Measurements from ENCODE around the gene AK5. TPM values are rescaled to one million over a fixed set of nuclear protein-coding genes. Genes with fewer than 3 reads are reported as not detected.

The AK5 gene
- total and polyA plus RNA-seq, 2 donors (not counting 1 experiment from before 2014, with no cell fraction given), result 0.18 TPM; not detected in 1

- CTCF ChIA-PET, result no interaction called here
- intact Hi-C loops (cut with micrococcal nuclease), result no loop called here
- Histone ChIP-seq H2AFZ (ENCODE audit: insufficient read depth, low read depth, low read length, poor library complexity, severe bottlenecking) (peak overlapping the region; percentile 34), H3K4me3 (ENCODE audit: control extremely low read depth in 1 of 5, extremely low read depth in 1 of 5, insufficient read depth in 1 of 5, low read depth in 2 of 5, low read length in 4 of 5) (no peak overlapping the region), H3K36me3 (replicated peaks in 1 of 2; ENCODE audit: control extremely low read depth in 1 of 2, control insufficient read depth in 1 of 2, extremely low read depth in 1 of 2, insufficient read depth in 2 of 2, low read length in 1 of 2) (no peaks in the 10 kb centered on the region), H3K9ac (ENCODE audit: low read length) (no peak overlapping the region), H3K9me3 (ENCODE audit: control extremely low read depth in 1 of 3, control insufficient read depth in 2 of 3, insufficient read depth in 1 of 3, low read length in 2 of 3) (no peaks in the 10 kb centered on the region), H3K27me3 (replicated peaks in 1 of 4; ENCODE audit: control extremely low read depth in 1 of 4, control insufficient read depth in 3 of 4, insufficient read depth in 4 of 4, low read length in 3 of 4) (no peaks in the 10 kb centered on the region), H4K20me1 (ENCODE audit: control insufficient read depth, insufficient read depth, low read length, poor library complexity, severe bottlenecking) (no peaks in the 10 kb centered on the region), H3K27ac (ENCODE audit: low read length in 2 of 2) (no peak overlapping the region), H3K4me1 (ENCODE audit: control insufficient read depth in 2 of 2, insufficient read depth in 2 of 2, low read length in 2 of 2) (peaks cover 4 to 16% of the 10 kb centered on the region in 2 donors), H3K79me2 (ENCODE audit: control insufficient read depth, insufficient read depth, low read length) (no peaks in the 10 kb centered on the region), H3K4me2 (replicated peaks; ENCODE audit: low read depth, low read length, poor library complexity, severe bottlenecking) (no peak overlapping the region)
- Mint-ChIP-seq H3K27me3 (no peaks in the 10 kb centered on the region), H3K4me1 (peaks cover 20% of the 10 kb centered on the region), H3K27ac (peak overlapping the region; percentile 53), H3K9me3 (ENCODE audit: insufficient read depth) (no peaks in the 10 kb centered on the region), H3K4me3 (peak overlapping the region; percentile 6)
- ATAC-seq (ENCODE audit: low read depth) (peak; percentile 62), DNase-seq (no peak)
- WGBS (ENCODE audit: insufficient coverage), result no CpG with 5 or more reads among the region's 6 CpGs
- TF ChIP-seq CTCF (IDR thresholded peaks at IDR 0.05) (no peak), EZH2 (IDR thresholded peaks at IDR 0.05; ENCODE audit: borderline replicate concordance, insufficient read depth, low read depth, low read length, poor library complexity, severe bottlenecking) (no peak)
- POLR2A ChIA-PET, result no interaction called here
Observed at GRCh38 chr1:77540501-77541161, 258.8 kb downstream of the AK5 start.

GRCh38 chr1:77541162-77541545 is 259.3 kb downstream of the AK5 start:
- no peaks in the 10 kb centered on the region for H3K36me3 ChIP-seq (replicated peaks in 1 of 2; ENCODE audit: control extremely low read depth in 1 of 2, control insufficient read depth in 1 of 2, extremely low read depth in 1 of 2, insufficient read depth in 2 of 2, low read length in 1 of 2)
- Mint-ChIP-seq H3K4me1 (peaks cover 20% of the 10 kb centered on the region), H3K4me3 (no peak overlapping the region), H3K27me3 (no peaks in the 10 kb centered on the region), H3K9me3 (ENCODE audit: insufficient read depth) (no peaks in the 10 kb centered on the region), H3K27ac (peak overlapping the region; percentile 53)
- ChIA-PET POLR2A (no interaction called here), CTCF (interaction anchor here (1.1 kb wide), 1 partner anchor 8 kb away, joined by 4 read pairs; no protein-coding TSS in a partner anchor)
- H4K20me1 ChIP-seq (ENCODE audit: control insufficient read depth, insufficient read depth, low read length, poor library complexity, severe bottlenecking), result no peaks in the 10 kb centered on the region
- H3K9ac ChIP-seq (ENCODE audit: low read length), result no peak overlapping the region
- TF ChIP-seq EZH2 (IDR thresholded peaks at IDR 0.05; ENCODE audit: borderline replicate concordance, insufficient read depth, low read depth, low read length, poor library complexity, severe bottlenecking), result no peak
- no peak for TF ChIP-seq CTCF (IDR thresholded peaks at IDR 0.05)
- no peak for DNase-seq
- no peak overlapping the region for H3K27ac ChIP-seq (ENCODE audit: low read length in 2 of 2)
- no peaks in the 10 kb centered on the region for H3K79me2 ChIP-seq (ENCODE audit: control insufficient read depth, insufficient read depth, low read length)
- peak overlapping the region; percentile 10 for H3K4me2 ChIP-seq (replicated peaks; ENCODE audit: low read depth, low read length, poor library complexity, severe bottlenecking)
- peak overlapping the region; percentile 3 for H2AFZ ChIP-seq (ENCODE audit: insufficient read depth, low read depth, low read length, poor library complexity, severe bottlenecking)
- WGBS (ENCODE audit: insufficient coverage), result 0% methylated on average over 1 of the region's 5 CpGs
- H3K4me3 ChIP-seq (ENCODE audit: control extremely low read depth in 1 of 5, extremely low read depth in 1 of 5, insufficient read depth in 1 of 5, low read depth in 2 of 5, low read length in 4 of 5), result no peak overlapping the region
- H3K4me1 ChIP-seq (ENCODE audit: control insufficient read depth in 2 of 2, insufficient read depth in 2 of 2, low read length in 2 of 2), result peaks cover 4 to 16% of the 10 kb centered on the region in 2 donors
- peaks cover 0 to 1% (median 0%) of the 10 kb centered on the region in 4 experiments for H3K27me3 ChIP-seq (replicated peaks in 1 of 4; ENCODE audit: control extremely low read depth in 1 of 4, control insufficient read depth in 3 of 4, insufficient read depth in 4 of 4, low read length in 3 of 4)
- peak; percentile 47 for ATAC-seq (ENCODE audit: low read depth)
- intact Hi-C loops (cut with micrococcal nuclease), result no loop called here
- H3K9me3 ChIP-seq (ENCODE audit: control extremely low read depth in 1 of 3, control insufficient read depth in 2 of 3, insufficient read depth in 1 of 3, low read length in 2 of 3), result no peaks in the 10 kb centered on the region

All from B cell (primary cell).